ENCODE data around the gene PTPRN2. TPM values are rescaled to one million over a fixed set of nuclear protein-coding genes. Genes with fewer than 3 reads are reported as not detected.

PTPRN2 gene
- total and polyA plus RNA-seq, 8 donors, result 4.9 to 136 (median 46.8) TPM

- WGBS, 5 donors, result 59 to 71% (median 69%) methylated on average over 15 to 16 of the region's 16 CpGs
- DNase-seq, result peak in 1 of 2 donors; percentile 20
- Histone ChIP-seq H3K36me3 (no peaks in the 10 kb centered on the region), H3K4me1 (no peaks in the 10 kb centered on the region), H3K27ac (no peak overlapping the region), H3K4me3 (no peak overlapping the region), H3K27me3 (peaks cover 0 to 56% (median 10%) of the 10 kb centered on the region in 3 donors), H3K9me3 (no peaks in the 10 kb centered on the region)
- intact Hi-C loops (cut with DNase I; ENCODE audit: low total_unique reads), result no loop called here
- TF ChIP-seq CTCF (IDR thresholded peaks at IDR 0.05), result no peak
- no peak for TF ChIP-seq POLR2A (IDR thresholded peaks at IDR 0.05)
- no peak for TF ChIP-seq EP300 (IDR thresholded peaks at IDR 0.05)
- TF ChIP-seq POLR2AphosphoS5 (IDR thresholded peaks at IDR 0.05), result no peak
These were observed 1067.8 kb downstream of the PTPRN2 start for GRCh38 chr7:157519798-157520244.

DNA sequence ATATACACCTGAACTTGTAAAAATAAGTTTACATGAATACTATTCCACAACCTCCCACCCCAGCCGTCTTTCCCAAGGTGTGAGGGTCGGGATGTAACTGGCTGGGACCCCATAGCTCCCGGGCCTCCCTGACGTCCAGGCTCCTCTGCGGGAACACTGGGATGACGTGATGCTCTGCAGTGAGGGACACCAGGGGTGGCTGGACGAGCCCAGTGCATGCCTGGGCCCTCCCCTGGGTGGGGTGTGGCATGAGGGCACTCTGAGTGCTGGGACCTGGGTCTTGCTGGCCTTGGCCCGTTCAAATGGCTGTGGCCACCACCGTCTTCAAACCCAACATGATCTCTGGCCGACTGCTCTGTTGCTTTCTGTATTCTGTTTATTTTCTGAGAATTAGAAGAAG lies 1068.4 kb downstream of the PTPRN2 start:
- TF ChIP-seq POLR2AphosphoS5 (IDR thresholded peaks at IDR 0.05) (no peak), CTCF (IDR thresholded peaks at IDR 0.05) (no peak), EP300 (IDR thresholded peaks at IDR 0.05) (no peak), POLR2A (IDR thresholded peaks at IDR 0.05) (no peak)
- Histone ChIP-seq H3K36me3 (no peaks in the 10 kb centered on the region), H3K27ac (no peak overlapping the region), H3K4me3 (no peak overlapping the region), H3K9me3 (no peaks in the 10 kb centered on the region), H3K4me1 (no peaks in the 10 kb centered on the region), H3K27me3 (peaks cover 0 to 60% (median 10%) of the 10 kb centered on the region in 3 donors)
- intact Hi-C loops (cut with DNase I; ENCODE audit: low total_unique reads), result no loop called here
- peak in 1 of 2 donors; percentile 17 for DNase-seq
- 67 to 74% (median 68%) methylated on average over 10 of the region's 10 CpGs for WGBS, 5 donors

DNA sequence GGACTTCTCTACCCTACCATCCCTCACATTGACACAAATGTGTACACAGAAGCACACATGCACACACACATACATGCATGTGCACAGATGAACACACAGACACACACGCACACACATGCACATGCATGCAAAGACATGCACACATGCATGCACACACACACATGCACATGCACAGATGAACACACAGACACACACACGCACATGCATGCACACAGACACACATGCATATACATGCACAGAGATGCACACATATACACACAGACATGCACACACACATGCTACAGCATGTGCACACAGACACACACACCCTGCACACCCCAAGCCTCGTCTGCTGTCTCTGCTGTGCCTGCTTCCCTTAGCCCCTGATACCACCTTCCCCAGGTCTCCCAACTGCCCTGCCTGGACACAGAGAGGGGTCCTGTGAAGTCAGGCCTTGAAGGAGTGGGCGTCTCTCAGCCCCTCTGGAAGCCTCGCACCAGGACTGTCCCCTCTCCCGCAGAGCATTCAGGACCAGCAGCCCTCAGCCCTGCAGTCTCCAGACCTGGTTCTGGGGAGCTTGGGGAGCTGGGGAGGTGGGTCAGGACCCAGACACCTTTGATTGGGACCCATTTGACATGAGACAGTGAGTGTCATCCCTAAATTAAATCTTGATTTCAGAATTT lies 1069.0 kb downstream of the PTPRN2 start:
- intact Hi-C loops (cut with DNase I; ENCODE audit: low total_unique reads), result no loop called here
- no peak for DNase-seq
- TF ChIP-seq POLR2A (IDR thresholded peaks at IDR 0.05), result no peak
- no peak for TF ChIP-seq CTCF (IDR thresholded peaks at IDR 0.05)
- TF ChIP-seq EP300 (IDR thresholded peaks at IDR 0.05), result no peak
- TF ChIP-seq POLR2AphosphoS5 (IDR thresholded peaks at IDR 0.05), result no peak
- H3K4me3 ChIP-seq, result no peak overlapping the region
- no peaks in the 10 kb centered on the region for H3K36me3 ChIP-seq
- H3K9me3 ChIP-seq, result no peaks in the 10 kb centered on the region
- H3K27me3 ChIP-seq, result peaks cover 0 to 58% (median 10%) of the 10 kb centered on the region in 3 donors
- no peaks in the 10 kb centered on the region for H3K4me1 ChIP-seq
- 77 to 89% (median 88%) methylated on average over 6 of the region's 6 CpGs for WGBS, 5 donors
- H3K27ac ChIP-seq, result no peak overlapping the region

- Histone ChIP-seq H3K9me3 (peaks cover 0 to 5% (median 0%) of the 10 kb centered on the region in 4 donors), H3K4me3 (no peak overlapping the region), H3K36me3 (no peaks in the 10 kb centered on the region), H3K4me1 (no peaks in the 10 kb centered on the region), H3K27ac (no peak overlapping the region), H3K27me3 (peaks cover 0 to 52% (median 10%) of the 10 kb centered on the region in 3 donors)
- DNase-seq, result peak in 1 of 2 donors; percentile 20
- no peak for TF ChIP-seq EP300 (IDR thresholded peaks at IDR 0.05)
- no peak for TF ChIP-seq CTCF (IDR thresholded peaks at IDR 0.05)
- no peak for TF ChIP-seq POLR2A (IDR thresholded peaks at IDR 0.05)
- TF ChIP-seq POLR2AphosphoS5 (IDR thresholded peaks at IDR 0.05), result no peak
- 60 to 73% (median 67%) methylated on average over 7 to 10 of the region's 10 CpGs for WGBS, 5 donors
- intact Hi-C loops (cut with DNase I; ENCODE audit: low total_unique reads), result no loop called here
These were observed 1069.7 kb downstream of the PTPRN2 start for GRCh38 chr7:157517782-157518513.
